GM19193 (cell line): ENCODE results near the gene CADM1.

ENCODE experiments used
- POLR2A ChIP-seq: IDR thresholded peaks from 4 replicates; pipeline ENCODE4 v1.6.1; 2011; ENCODE audit not compliant: insufficient read depth, insufficient read length; ENCODE audit errors: extremely low read depth

The CADM1 gene

DNA sequence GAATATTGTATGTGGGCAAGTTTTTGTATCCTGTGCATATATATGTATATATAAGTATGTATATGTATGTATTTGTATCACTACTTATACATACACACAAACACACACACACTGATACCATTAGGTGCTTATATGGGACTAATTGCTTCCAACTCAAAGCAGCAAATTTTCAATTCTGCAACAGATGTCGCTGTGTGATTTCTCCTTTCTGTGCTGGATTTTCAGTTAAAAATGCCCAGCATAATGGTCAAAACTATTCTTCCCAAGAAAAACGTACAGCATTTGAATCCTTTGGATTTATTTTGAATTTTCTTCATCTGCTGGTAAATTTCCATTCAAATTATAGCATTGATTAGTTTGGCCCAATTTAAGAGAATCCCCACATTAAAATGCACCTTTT lies 4.3 kb downstream of the CADM1 start:
- TF ChIP-seq POLR2A, result no peak

- no peak for TF ChIP-seq POLR2A
Measured at GRCh38 chr11:115499241-115499799, 4.9 kb downstream of the CADM1 start.

DNA sequence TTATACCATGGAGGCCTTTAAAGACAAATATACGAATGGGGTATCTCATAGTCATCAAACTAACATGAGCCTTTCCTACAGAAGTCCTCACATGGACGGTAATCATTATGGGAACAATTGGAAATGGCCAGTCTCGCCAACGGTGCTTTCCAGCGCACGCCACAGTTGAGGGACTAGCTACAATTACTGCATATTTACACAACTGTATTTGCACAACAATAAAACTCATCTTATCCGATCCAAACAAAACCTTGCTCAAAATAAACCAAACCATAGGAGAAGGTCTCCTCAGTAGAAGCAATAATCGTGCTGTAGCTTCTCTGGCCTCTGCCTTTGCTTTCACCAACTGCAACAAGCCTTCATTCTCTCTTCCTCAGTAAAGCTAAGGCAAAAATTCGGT lies 5.9 kb downstream of the CADM1 start:
- TF ChIP-seq POLR2A, result no peak

- no peak for TF ChIP-seq POLR2A
Measured at GRCh38 chr11:115497303-115497702, 6.9 kb downstream of the CADM1 start.

DNA sequence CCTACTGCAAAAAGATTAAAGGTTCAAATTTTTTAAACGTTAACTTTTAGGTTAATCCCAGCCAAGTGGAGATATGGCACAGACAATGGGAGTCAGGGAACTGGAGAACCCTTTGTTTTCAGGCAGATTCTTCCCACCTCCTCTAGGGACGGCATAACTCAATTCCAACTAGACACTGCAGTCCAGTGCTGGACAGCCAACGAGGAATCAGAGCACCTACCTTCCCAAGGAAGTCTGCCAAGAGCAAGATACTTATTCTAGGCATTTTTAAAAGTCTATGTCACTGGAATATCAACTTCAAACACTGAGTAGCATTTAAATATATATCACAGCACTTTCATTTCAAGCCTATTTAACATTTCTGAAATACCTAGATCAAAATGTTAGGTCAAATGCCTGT lies 7.3 kb downstream of the CADM1 start:
- no peak for TF ChIP-seq POLR2A

DNA sequence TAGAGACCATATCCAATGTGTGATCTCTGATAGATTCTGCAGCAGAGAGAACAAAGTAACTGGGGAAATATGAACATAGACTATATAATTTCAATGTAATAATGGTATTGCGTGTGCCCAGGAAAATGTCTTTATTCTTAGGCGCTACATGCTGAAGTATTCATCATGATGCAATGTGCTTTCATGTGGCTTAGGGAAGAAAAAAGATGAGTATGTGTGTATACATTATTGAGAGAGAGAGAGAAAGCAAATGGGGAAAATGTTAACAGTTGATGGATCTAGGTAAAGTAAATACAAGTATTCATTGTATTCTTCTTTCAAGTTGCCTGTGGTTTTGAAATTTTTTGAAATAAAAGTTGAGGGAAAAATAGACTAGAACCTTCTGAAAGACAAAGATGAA lies 10.3 kb downstream of the CADM1 start:
- no peak for TF ChIP-seq POLR2A

GRCh38 chr11:115493488-115493887 lies 10.7 kb downstream of the CADM1 start:
- no peak for TF ChIP-seq POLR2A

DNA sequence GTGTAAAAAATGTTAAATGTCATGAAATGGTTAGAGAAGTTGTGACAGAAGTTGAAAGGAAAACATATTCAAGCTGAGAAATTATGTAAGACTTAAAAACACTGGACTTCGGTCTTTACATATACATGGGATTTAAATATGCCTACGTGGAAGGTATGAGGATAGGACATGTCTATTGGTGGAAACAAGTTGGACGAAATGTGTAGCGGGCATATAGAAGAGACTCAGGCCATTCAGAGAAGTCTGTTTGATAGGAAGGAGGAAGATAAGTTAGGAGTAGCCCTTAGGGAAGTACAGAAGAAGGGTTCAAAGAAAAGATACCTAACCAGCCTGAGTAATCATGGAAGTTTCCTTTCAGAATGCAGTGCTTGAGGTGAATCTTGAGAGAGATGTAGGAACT lies 14.7 kb downstream of the CADM1 start:
- no peak for TF ChIP-seq POLR2A

DNA sequence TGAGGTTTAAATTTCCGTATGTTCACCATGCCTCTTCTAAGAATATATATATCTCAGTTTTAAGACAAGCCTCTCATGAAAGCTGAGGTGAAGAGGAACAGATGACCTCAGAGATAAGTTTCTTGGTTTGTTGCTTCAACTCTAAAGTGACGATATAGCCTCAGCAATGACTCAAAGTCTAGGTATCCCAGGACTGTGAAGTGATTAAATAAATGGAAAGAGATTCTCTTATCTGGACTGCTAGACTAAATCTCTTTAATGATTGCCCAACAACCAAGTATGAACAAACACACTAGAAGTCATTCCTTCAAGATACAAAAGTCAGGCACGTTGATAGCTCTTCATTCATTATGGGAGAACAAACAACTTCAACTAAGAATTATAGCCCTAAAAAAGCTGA lies 15.3 kb downstream of the CADM1 start:
- TF ChIP-seq POLR2A, result no peak

- no peak for TF ChIP-seq POLR2A
Measured at GRCh38 chr11:115481528-115481927, 22.7 kb downstream of the CADM1 start.

GRCh38 chr11:115480611-115481010 lies 23.6 kb downstream of the CADM1 start:
- TF ChIP-seq POLR2A, result no peak

DNA sequence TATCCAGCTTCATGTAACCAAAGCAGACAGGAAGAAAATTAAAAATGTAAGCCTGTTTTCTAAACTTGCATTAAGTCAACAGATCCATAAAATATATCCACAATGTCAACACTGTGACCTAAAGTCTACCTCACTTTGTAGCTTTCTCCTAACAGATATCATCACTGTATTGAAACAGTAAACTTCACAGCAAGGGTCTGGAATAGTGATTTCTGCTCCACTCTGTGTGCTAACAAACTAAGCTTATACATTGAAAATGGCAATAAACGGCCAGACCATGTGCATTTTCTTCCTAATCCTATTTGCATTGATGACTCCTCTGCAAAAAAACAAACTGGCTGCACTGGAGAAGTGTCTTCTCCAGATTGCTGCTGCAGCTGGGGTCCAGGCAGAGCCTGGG lies 26.8 kb downstream of the CADM1 start:
- no peak for TF ChIP-seq POLR2A

DNA sequence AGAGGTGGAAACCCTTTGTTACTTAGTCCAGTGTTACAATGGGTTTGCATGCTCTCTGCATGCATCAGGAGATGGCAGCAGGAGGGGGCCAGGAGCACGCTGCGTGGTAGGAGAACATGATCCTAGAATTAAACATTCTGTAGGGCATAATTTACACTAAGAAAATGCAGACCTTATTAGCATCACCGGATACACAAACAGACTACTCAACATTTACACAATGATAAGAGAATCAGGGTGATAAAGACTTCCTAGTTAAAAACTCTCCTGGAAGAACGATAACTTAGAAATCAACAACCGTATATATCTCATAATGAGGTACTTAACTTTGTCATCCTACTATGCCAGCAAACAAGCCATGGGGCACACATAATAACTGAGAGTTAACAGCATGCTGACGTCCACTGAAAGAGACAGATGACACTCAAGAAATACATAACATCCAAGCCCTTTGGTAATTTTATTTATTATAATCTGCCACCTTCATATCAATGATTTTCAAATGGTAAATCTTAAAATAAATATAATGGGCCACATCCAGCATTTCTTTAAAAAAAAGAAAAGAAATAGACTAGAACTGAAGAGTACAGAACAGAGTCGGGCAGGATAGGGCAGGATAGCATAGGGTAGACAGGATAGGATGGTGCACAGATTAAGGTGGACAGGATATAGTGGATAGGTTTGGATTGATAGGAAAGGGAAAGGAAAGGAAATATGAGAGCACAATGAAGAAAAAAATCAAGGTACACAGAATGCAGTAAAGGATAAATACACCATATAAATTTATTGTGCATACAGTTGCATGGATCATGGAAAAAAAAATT lies 27.5 kb downstream of the CADM1 start:
- no peak for TF ChIP-seq POLR2A

DNA sequence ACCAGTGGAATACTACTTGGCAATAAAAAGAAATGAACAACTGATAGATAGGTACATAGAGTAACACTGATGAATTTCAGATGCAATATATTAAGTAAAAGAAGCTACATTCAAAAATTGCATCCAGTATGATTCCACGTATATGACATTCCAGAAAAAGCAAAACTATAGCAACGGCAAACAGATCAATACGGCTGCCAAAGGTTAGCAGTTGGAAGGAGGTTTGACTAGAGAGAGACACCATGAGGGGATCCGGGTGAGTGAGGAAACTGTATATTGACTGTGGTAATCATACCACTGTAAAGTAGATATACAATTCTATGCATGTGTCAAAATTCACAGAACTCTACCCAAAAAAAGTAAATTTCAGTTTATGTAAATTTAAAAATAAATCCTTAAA lies 28.7 kb downstream of the CADM1 start:
- no peak for TF ChIP-seq POLR2A

- no peak for TF ChIP-seq POLR2A
Measured at GRCh38 chr11:115473167-115473566, 31.0 kb downstream of the CADM1 start.

DNA sequence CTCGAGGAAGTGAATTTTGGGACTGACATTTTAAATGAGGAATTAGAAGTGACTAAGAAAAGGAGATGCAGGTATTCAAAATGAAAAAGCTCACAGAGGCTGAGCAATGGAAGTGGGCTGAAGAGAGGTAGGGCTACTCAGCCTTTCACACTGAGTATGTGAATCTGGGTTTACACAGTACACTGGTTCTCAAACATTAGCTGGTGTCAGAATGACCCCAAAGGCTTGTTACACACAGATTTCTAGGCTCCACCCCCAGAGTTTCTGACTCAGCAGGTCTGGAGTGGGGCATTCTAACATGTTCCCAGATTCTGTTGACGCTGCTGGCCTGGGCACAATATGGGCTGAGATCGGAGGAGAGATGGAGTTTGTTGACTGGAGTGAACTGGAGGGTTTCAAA lies 32.8 kb downstream of the CADM1 start:
- no peak for TF ChIP-seq POLR2A
